Stimulated activated CD4-positive, alpha-beta T cell treated with anti-CD3 and anti-CD28 coated beads, Interleukin-15, amount 100 ng/mL, for 48 hours (primary cell): Measurements from ENCODE around the gene CNTNAP2.
"Not testable (repeated sequence)": the region's sequence is repeated elsewhere in the genome, so short reads cannot be mapped to it uniquely, and the experiment has no call there.

Experiments
- DNase-seq, 2 donors: peaks; one replicate each; pipeline ENCODE4 v3.0.0-alpha.2; 2020; ENCODE audit warnings: low read depth in 2 of 2

CNTNAP2 gene

GRCh38 chr7:146885231-146885630, 768.6 kb downstream of the CNTNAP2 start:
- no peak for DNase-seq

GRCh38 chr7:146889806-146890555, 773.4 kb downstream of the CNTNAP2 start:
- no peak for DNase-seq

- no peak for DNase-seq
Measured at GRCh38 chr7:146892151-146892550, 775.5 kb downstream of the CNTNAP2 start.

GRCh38 chr7:146894927-146895326, 778.3 kb downstream of the CNTNAP2 start:
- DNase-seq = no peak

GRCh38 chr7:146902266-146902665, 785.7 kb downstream of the CNTNAP2 start:
- DNase-seq = no peak

GRCh38 chr7:146902728-146903127, 786.1 kb downstream of the CNTNAP2 start:
- DNase-seq = no peak

- DNase-seq = not testable (repeated sequence)
Measured at GRCh38 chr7:146905746-146906145, 789.1 kb downstream of the CNTNAP2 start.

- DNase-seq = no peak
Measured at GRCh38 chr7:146922782-146923181, 806.2 kb downstream of the CNTNAP2 start.

- DNase-seq = no peak
Measured at GRCh38 chr7:146926841-146927240, 810.2 kb downstream of the CNTNAP2 start.

GRCh38 chr7:146937836-146938235, 821.2 kb downstream of the CNTNAP2 start:
- no peak for DNase-seq

GRCh38 chr7:146943483-146943882, 826.9 kb downstream of the CNTNAP2 start:
- no peak for DNase-seq

GRCh38 chr7:146948703-146949102, 832.1 kb downstream of the CNTNAP2 start:
- DNase-seq = no peak

- no peak for DNase-seq
Measured at GRCh38 chr7:146956321-146956720, 839.7 kb downstream of the CNTNAP2 start.

- DNase-seq = no peak
Measured at GRCh38 chr7:146956853-146957252, 840.3 kb downstream of the CNTNAP2 start.

GRCh38 chr7:146960773-146961391, 844.3 kb downstream of the CNTNAP2 start:
- DNase-seq = no peak

GRCh38 chr7:146961617-146962016, 845.0 kb downstream of the CNTNAP2 start:
- no peak for DNase-seq

- DNase-seq = no peak
Measured at GRCh38 chr7:146966274-146966673, 849.7 kb downstream of the CNTNAP2 start.

- no peak for DNase-seq
Measured at GRCh38 chr7:146982482-146982881, 865.9 kb downstream of the CNTNAP2 start.

GRCh38 chr7:146991596-146991995, 875.0 kb downstream of the CNTNAP2 start:
- DNase-seq = no peak

GRCh38 chr7:146993764-146994163, 877.2 kb downstream of the CNTNAP2 start:
- DNase-seq = no peak

- no peak for DNase-seq
Measured at GRCh38 chr7:147008530-147008929, 891.9 kb downstream of the CNTNAP2 start.

- DNase-seq = no peak
Measured at GRCh38 chr7:147012666-147013065, 896.1 kb downstream of the CNTNAP2 start.

- no peak for DNase-seq
Measured at GRCh38 chr7:147013825-147014224, 897.2 kb downstream of the CNTNAP2 start.
